Stimulated activated CD8-positive, alpha-beta memory T cell treated with anti-CD3 and anti-CD28 coated beads, Interleukin-2, amount 100 ng/mL, for 1 hour (primary cell): Measurements from ENCODE around the gene EFEMP1.
"Not testable (repeated sequence)": the region's sequence is repeated elsewhere in the genome, so short reads cannot be mapped to it uniquely, and the experiment has no call there.

Experiments
- DNase-seq, 2 donors: peaks; one replicate each; pipeline ENCODE4 v3.0.0-alpha.2; 2020; ENCODE audit warnings: low read depth in 2 of 2

Gene EFEMP1

GRCh38 chr2:55865096-55865835 is 58.3 kb downstream of the EFEMP1 start:
- DNase-seq = no peak

- DNase-seq = no peak
These were observed 59.1 kb downstream of the EFEMP1 start for GRCh38 chr2:55864351-55865084.

- no peak for DNase-seq
These were observed 60.8 kb downstream of the EFEMP1 start for GRCh38 chr2:55862673-55863390.

GRCh38 chr2:55862246-55862645 is 61.3 kb downstream of the EFEMP1 start:
- no peak for DNase-seq

GRCh38 chr2:55861733-55862132 is 61.8 kb downstream of the EFEMP1 start:
- no peak for DNase-seq

GRCh38 chr2:55860832-55861231 is 62.8 kb downstream of the EFEMP1 start:
- no peak for DNase-seq

- no peak for DNase-seq
These were observed 63.7 kb downstream of the EFEMP1 start for GRCh38 chr2:55859875-55860274.

GRCh38 chr2:55857766-55858165 is 65.8 kb downstream of the EFEMP1 start:
- DNase-seq = no peak

GRCh38 chr2:55856936-55857335 is 66.6 kb downstream of the EFEMP1 start:
- no peak for DNase-seq

GRCh38 chr2:55848096-55848495 is 75.5 kb downstream of the EFEMP1 start:
- no peak for DNase-seq

GRCh38 chr2:55846426-55846825 is 77.2 kb downstream of the EFEMP1 start:
- no peak for DNase-seq

- no peak for DNase-seq
These were observed 78.6 kb downstream of the EFEMP1 start for GRCh38 chr2:55844986-55845385.

- no peak for DNase-seq
These were observed 79.6 kb downstream of the EFEMP1 start for GRCh38 chr2:55843994-55844345.

- DNase-seq = no peak
These were observed 80.2 kb downstream of the EFEMP1 start for GRCh38 chr2:55843096-55843993.

GRCh38 chr2:55842046-55842445 is 81.5 kb downstream of the EFEMP1 start:
- DNase-seq = no peak

GRCh38 chr2:55840460-55840859 is 83.1 kb downstream of the EFEMP1 start:
- no peak for DNase-seq

GRCh38 chr2:55839182-55839819 is 84.3 kb downstream of the EFEMP1 start:
- no peak for DNase-seq

GRCh38 chr2:55838653-55839052 is 84.9 kb downstream of the EFEMP1 start:
- DNase-seq = no peak

- not testable (repeated sequence) for DNase-seq
These were observed 85.5 kb downstream of the EFEMP1 start for GRCh38 chr2:55838117-55838516.

GRCh38 chr2:55837073-55837472 is 86.5 kb downstream of the EFEMP1 start:
- no peak for DNase-seq
